ENCODE data around the gene CPT2.

Gene CPT2

DNA sequence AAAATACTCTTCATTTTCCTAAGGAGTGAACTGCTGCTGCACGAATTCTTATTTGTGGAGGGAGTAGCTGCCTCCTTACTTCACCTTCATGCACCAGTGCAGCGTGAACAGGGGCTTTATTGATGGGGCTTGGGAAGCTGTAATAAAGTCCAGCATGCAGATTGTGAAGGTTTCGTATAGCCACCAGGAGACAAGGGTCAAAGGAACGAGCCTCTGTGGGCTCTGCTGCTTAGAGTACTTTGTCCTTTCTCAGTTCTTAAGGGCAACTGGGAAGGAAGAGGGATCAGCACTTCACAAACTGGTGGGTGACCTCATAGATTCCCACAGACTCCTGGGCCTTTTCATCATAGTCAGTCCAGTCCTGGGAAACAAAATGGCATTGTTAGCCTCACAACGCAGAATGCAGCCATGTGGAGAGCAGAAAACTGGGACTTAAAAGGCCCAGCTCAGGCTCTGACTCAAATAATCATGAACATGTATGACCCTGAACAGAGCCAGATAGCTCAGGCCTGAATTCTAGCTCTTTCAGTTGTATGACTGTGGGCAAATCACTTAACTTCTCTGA, 17.8 kb downstream of the CPT2 start:
- no peak for DNase-seq (ENCODE audit: low read depth in 2 of 3, low spot score in 1 of 3)

DNA sequence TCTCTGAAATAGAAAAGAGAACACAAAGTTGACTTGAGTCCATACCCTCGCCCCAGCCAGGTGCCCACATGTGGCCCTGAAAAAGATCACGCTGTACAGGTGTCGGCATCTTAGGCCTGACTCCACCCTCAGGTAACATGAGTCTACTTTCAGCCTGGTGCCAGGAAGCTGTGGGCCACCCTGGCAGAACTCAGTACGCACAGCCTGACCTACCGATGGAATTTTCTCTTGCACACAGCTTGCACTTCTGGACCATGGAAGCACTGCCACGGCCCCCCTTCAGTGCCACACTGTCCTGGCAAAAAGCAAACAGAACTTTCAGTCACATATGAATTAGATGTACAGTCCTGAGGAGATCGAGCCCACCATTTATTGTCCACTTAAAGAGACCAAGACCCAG, 21.6 kb downstream of the CPT2 start:
- DNase-seq (ENCODE audit: low read depth in 2 of 3, low spot score in 1 of 3), result no peak

- no peak for DNase-seq (ENCODE audit: low read depth in 2 of 3, low spot score in 1 of 3)
Observed at GRCh38 chr1:53219711-53220110, 23.1 kb downstream of the CPT2 start.

GRCh38 chr1:53220171-53220961, 23.7 kb downstream of the CPT2 start, which contains the start of gene CZIB:
Gene CZIB, minus strand, starts transcription at chr1:53220634. Its CDS starts 59 bp downstream, at chr1:53220575.
- peak; percentile 91 to 95 (median 91) for DNase-seq (ENCODE audit: low read depth in 2 of 3, low spot score in 1 of 3)

DNA sequence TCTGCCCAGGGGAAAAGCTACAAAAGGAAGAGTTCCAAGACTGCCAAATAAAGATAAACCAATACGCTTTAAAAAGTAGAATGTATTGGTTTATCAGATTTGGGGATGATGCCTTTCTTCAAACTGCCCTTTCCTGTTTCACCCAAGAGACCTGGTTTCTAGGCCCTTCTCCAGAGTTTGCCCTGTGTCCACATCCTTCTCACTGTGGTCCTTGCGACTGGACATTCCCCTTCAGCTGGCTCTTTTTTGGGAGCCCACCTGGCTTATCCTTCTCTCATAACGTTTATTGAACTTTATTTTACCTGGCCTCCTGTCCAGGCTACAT, 24.3 kb downstream of the CPT2 start:
- no peak for DNase-seq (ENCODE audit: low read depth in 2 of 3, low spot score in 1 of 3)

DNA sequence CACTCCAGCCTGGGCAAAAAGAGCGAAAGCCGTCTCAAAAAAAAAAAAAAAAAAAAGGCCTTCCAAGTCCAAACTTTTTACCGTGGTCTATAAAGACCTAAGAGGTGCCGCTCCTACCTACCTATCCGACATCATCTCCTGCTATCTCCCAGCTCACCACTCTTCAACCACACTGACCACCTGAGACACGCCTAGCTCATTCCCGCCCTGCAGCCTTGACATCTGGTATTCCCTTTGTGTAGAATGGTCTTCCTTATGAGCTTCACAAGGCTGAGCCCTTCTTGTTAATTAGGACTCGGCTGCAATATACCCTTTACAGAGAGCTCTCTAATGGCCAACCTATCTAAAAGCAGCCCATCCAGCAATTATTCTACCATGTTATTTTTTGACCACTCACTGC, 41.0 kb downstream of the CPT2 start:
- no peak for DNase-seq (ENCODE audit: low read depth in 2 of 3, low spot score in 1 of 3)

DNA sequence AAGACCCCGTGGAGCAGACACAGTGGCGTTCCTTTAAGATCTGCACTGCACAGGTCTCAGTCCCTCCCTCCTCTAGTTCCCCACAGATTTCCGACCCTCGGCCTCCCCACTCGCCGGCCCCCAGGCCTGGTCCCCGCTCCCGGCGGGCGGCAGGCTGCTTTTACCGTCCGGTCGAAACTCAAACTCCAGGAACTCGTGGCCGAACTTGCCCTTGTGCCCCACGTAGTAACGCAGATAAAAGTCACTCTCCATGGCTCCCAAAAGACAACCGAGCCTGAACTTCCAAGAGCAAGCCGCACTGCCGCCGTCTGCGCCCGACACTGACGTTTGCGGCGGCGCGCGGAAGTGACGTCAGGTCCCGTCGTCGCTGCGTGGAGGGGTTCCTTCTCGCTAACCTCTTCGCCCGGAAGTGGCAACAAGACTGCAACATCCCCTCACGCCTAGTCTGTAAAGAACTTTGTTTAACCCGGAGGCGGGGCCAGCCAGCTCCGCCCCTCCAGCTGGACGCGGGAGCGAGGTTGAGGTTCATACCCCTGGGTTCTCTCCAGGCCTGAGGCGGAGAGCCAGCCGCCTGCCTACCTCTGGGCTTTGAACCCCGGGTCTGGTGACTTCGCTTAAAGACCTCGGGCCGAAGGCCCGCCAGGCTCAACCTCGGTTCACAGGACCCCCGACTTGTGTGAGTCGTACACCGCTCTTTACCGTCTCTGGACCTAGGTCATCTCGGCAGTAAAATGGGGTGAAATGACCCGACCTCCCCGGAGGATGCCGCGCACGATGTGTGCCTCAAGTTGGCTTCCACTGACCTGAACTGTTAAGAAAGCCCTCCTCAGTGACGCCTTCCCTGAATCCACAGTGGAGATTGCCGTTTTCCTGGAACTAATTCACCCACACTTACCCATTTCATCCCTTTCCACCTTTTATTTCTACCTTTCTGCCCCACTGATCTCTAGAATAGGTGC, 41.9 kb downstream of the CPT2 start, which contains the start of gene MAGOH:
TSS of gene MAGOH (minus strand) at position 322 of the 959 bp plus-strand sequence. CDS start at position 252, 70 bp downstream.
- DNase-seq (ENCODE audit: low read depth in 2 of 3, low spot score in 1 of 3), result peak; percentile 92 to 94 (median 93)

GRCh38 chr1:53241828-53242227, 45.2 kb downstream of the CPT2 start:
- no peak for DNase-seq (ENCODE audit: low read depth in 2 of 3, low spot score in 1 of 3)

GRCh38 chr1:53242381-53242780, 45.8 kb downstream of the CPT2 start:
- DNase-seq (ENCODE audit: low read depth in 2 of 3, low spot score in 1 of 3), result no peak

DNA sequence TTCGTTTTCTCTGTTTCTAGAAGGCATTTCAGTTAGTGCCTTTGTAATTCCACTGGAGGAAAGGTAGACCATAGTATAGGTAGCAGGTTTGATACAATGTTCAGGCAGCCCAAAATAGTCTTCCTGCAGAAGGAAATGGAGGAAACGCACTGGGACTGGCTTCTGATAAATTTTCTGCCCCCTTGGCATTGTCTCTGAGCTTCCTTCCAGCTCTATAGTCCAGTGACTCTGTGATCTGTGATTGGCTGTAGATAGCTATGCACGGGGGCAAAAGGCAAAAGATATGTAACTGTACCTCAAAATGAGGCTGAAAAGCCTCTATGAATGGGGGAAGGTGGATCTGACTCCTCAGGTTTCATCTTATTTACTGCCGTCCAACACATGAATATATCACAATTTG, 47.5 kb downstream of the CPT2 start:
- no peak for DNase-seq (ENCODE audit: low read depth in 2 of 3, low spot score in 1 of 3)

DNA sequence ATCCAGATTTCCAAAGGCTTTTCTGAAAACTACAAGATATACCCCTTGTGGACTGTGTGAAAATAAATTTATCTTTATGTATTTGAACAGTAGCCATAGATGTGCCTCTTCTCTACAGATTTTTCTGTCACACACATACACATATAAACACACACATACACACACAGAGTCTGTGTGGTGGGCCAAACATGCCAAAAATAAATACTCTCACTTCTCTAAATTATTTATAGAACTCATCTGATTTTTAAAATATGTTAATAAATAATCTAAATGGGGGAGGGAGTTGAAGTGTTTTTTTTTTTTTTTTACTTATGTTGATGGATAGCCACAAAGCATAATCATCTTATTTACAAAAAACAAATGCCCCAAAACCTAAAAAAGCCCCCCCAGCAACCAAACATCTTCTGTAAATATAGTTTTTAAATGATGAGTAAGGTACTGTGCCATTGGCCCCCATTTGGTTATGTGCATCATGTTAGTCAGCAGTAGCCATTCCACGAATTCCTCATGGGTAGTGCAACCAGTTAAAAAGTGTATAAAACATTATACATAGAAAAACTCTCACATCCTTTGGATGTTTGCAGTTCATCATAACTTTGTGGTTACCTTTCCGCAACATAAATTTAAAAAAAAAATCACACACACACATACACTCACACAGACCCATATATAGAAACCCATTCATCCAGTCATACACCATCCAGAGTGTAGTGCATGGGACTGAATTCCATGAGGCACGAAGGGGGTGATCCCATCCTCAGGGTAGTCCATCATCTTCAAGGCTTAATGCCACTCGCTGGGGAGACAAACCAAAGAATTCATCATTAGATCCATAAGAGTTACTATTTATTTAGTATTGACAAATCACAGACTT, 49.9 kb downstream of the CPT2 start:
- DNase-seq (ENCODE audit: low read depth in 2 of 3, low spot score in 1 of 3), result no peak

GRCh38 chr1:53249706-53250105, 53.1 kb downstream of the CPT2 start:
- DNase-seq (ENCODE audit: low read depth in 2 of 3, low spot score in 1 of 3), result no peak

DNA sequence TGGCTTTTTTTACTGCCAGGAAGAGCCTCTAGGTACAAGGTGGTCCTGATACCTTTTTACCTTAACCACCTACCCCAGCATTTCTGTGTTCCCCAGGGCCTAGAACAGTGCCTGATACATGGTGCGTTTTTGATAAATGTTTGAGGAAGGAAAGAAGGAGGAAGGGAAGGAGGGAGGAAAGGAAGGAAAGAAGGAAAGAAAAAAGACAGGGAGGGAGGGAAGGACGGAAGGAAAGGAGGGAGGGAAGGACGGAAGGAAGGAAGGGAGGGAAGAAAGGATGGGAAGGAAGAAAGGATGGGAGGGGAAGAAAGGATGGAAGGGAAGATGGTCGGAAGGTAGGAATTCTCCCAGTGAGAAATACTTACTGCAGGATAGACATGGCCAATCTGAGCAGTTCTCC, 53.7 kb downstream of the CPT2 start:
- no peak for DNase-seq (ENCODE audit: low read depth in 2 of 3, low spot score in 1 of 3)

DNA sequence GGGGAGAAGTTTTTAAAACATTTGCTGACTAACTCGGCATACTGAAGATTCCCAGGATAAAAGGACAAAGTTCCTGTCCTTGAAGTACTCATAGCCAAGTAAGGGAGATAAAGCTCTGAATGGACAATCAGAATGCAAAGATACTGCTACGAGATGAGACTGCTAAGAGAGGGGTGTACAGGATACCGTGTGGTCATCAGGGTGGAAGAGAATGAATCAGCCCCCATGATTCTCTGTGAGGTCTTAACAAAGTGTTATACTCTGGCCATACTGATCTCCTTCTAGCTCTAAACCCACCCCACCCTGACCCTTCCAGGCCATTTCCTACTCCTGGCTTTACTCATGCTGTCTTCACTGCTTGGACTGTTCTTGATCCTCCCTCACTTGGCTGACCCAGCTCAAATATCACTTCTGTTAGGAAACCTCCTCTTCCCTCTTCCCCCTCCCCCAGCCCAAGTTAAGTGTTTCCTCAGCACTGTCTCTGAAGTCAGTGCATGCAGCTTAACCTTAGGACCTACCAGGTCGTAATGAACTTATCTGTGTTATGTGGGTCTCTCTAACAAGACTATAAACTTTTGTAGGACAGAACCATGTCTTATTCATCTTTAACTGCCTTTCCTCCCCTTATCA, 57.5 kb downstream of the CPT2 start:
- no peak for DNase-seq (ENCODE audit: low read depth in 2 of 3, low spot score in 1 of 3)

- DNase-seq (ENCODE audit: low read depth in 2 of 3, low spot score in 1 of 3), result no peak
Observed at GRCh38 chr1:53255031-53255430, 58.4 kb downstream of the CPT2 start.

GRCh38 chr1:53256511-53257453, 60.2 kb downstream of the CPT2 start:
- DNase-seq (ENCODE audit: low read depth in 2 of 3, low spot score in 1 of 3), result no peak

DNA sequence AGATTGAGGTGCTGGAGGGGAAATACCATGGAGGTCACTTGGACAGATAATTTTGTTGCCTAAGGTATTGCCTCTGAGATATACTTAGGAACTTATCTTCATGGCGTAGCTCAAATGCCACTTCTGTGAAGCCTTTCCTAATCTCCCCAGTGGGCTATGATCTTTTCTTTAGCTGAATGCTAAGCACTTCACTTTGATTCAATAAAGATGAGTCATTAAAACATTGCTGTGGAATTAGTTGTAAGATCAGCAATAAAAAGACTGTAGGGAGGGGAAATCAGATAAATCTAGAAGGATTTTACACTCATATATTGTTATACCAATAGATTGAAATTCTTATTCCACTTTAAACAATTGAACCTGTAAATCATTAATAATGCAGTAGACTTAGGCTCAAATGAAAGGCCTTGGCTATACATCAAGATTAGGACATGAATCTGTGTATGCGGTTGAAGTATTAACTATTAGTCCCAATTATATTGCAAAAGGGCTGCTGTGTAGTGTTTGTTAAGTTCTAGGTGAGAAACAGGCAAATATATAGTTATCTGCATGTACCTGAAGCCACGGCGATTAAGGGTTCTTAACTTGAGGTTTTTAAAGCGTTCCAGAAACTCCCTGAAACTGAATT, 60.9 kb downstream of the CPT2 start:
- no peak for DNase-seq (ENCODE audit: low read depth in 2 of 3, low spot score in 1 of 3)

GRCh38 chr1:53258216-53258615, 61.6 kb downstream of the CPT2 start:
- DNase-seq (ENCODE audit: low read depth in 2 of 3, low spot score in 1 of 3), result no peak

DNA sequence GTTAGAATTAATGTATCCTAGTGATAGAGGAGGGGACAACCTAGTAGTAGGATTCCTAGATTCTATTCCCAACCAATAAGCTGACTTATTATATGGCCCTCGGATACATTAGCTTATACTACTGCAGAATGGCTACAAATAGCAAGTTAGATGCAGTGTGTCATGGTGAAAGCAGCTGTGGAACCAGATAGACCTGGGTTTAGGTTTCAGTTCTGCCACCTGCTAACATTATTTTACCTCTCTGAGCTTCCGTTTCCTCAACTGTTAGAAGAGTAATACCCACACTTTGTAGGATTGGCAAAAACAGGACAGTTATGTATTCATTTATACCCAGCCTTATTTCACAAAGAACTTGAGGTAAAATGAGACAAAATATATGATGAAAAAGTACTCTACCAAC, 63.3 kb downstream of the CPT2 start:
- no peak for DNase-seq (ENCODE audit: low read depth in 2 of 3, low spot score in 1 of 3)
